RWPE2 (cell line): ENCODE measurements around the gene GNAL.

Source experiments
- ATAC-seq: fragments of 200-7000 bp; cut with Tn5 transposase; 3 replicates; pipeline ENCODE4 v1.9.1; 2021; ENCODE audit warnings: low read depth
- DNase-seq: peaks from one replicate; pipeline ENCODE4 v3.0.0-alpha.2; 2020; ENCODE audit warnings: low spot score
- H3K27ac ChIP-seq: fragments of 450-650 bp; 2 replicates; pipeline ENCODE4 v1.5.1; 2017; ENCODE audit warnings: mild to moderate bottlenecking; ENCODE audit not compliant: poor library complexity, severe bottlenecking
- H3K27me3 ChIP-seq: fragments of 250-450 bp; sonication (Bioruptor Pico); 2 replicates; pipeline ENCODE4 v1.5.1; 2021; ENCODE audit warnings: mild to moderate bottlenecking, moderate library complexity; ENCODE audit not compliant: insufficient read depth, poor library complexity, severe bottlenecking
- H3K36me3 ChIP-seq: fragments of 250-450 bp; sonication (Bioruptor Pico); 2 replicates; pipeline ENCODE4 v1.5.1; 2020; ENCODE audit warnings: low read depth, mild to moderate bottlenecking, moderate library complexity
- H3K4me1 ChIP-seq: fragments of 250-450 bp; sonication (Bioruptor Pico); 2 replicates; pipeline ENCODE4 v1.5.1; 2021; ENCODE audit warnings: mild to moderate bottlenecking, moderate library complexity; ENCODE audit not compliant: insufficient read depth, poor library complexity, severe bottlenecking
- H3K4me3 ChIP-seq: fragments of 250-450 bp; sonication (Bioruptor Pico); 2 replicates; pipeline ENCODE4 v1.5.1; 2021; ENCODE audit warnings: mild to moderate bottlenecking, moderate library complexity; ENCODE audit not compliant: severe bottlenecking
- H3K9me3 ChIP-seq: fragments of 250-450 bp; sonication (Bioruptor Pico); 2 replicates; pipeline ENCODE4 v1.5.1; 2021; ENCODE audit warnings: mild to moderate bottlenecking, moderate library complexity; ENCODE audit not compliant: severe bottlenecking
- TF ChIP-seq, protein P1 (sequence below): fragments of 450-650 bp; IDR thresholded peaks from one replicate; pipeline ENCODE4 v1.5.1; 2017; ENCODE audit warnings: mild to moderate bottlenecking, moderate library complexity; ENCODE audit not compliant: poor library complexity, severe bottlenecking

GNAL gene

DNA sequence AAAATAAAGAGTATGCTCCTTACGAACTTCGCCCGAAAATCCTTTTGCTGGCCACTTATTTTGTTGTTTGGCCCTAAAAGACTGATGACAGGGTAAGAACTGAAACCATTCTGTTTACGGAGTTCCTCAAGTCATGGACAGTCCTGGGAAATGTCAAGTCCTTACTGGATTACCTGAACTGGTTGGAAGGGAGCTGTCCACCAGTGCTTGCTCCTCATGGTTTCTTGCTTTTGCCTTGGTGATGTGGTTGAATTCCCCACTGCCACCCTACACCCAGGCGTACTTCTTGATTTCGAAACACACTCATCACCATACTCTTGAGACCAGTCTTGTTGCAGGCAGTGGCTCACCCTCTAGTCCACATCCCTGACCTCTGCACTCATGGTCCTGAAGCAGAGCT, 113.1 kb downstream of the GNAL start:
- ATAC-seq (no peak), DNase-seq (no peak)
- Histone ChIP-seq H3K4me3 (no peak overlapping the region), H3K27me3 (no peaks in the 10 kb centered on the region), H3K4me1 (no peaks in the 10 kb centered on the region), H3K9me3 (no peaks in the 10 kb centered on the region), H3K36me3 (no peaks in the 10 kb centered on the region), H3K27ac (no peak overlapping the region)
- TF ChIP-seq, protein P1, sequence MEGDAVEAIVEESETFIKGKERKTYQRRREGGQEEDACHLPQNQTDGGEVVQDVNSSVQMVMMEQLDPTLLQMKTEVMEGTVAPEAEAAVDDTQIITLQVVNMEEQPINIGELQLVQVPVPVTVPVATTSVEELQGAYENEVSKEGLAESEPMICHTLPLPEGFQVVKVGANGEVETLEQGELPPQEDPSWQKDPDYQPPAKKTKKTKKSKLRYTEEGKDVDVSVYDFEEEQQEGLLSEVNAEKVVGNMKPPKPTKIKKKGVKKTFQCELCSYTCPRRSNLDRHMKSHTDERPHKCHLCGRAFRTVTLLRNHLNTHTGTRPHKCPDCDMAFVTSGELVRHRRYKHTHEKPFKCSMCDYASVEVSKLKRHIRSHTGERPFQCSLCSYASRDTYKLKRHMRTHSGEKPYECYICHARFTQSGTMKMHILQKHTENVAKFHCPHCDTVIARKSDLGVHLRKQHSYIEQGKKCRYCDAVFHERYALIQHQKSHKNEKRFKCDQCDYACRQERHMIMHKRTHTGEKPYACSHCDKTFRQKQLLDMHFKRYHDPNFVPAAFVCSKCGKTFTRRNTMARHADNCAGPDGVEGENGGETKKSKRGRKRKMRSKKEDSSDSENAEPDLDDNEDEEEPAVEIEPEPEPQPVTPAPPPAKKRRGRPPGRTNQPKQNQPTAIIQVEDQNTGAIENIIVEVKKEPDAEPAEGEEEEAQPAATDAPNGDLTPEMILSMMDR = no peak

DNA sequence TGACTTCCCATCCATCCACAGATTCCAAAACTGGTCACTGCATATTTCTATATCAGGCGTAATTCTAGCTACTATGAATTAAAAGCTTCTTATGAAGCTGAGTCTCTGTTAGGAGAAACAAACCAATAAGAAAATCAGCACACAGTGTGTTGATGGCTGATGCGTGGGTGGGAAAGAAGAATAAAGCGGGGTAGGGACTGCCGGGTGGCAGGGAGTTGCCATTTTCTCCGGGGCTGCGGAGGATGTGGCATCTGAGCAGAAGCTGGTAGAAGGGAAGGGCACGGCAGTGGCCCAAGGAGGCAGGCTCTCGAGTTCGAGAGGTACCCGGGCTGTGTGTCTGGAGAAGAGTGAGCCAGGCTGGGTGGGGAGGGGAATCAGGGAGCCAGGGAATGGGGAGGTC, 113.5 kb downstream of the GNAL start:
- DNase-seq = no peak
- Histone ChIP-seq H3K4me1 (no peaks in the 10 kb centered on the region), H3K27ac (no peak overlapping the region), H3K27me3 (no peaks in the 10 kb centered on the region), H3K36me3 (no peaks in the 10 kb centered on the region), H3K9me3 (no peaks in the 10 kb centered on the region), H3K4me3 (no peak overlapping the region)
- ATAC-seq = no peak
- TF ChIP-seq, protein P1 = no peak

DNA sequence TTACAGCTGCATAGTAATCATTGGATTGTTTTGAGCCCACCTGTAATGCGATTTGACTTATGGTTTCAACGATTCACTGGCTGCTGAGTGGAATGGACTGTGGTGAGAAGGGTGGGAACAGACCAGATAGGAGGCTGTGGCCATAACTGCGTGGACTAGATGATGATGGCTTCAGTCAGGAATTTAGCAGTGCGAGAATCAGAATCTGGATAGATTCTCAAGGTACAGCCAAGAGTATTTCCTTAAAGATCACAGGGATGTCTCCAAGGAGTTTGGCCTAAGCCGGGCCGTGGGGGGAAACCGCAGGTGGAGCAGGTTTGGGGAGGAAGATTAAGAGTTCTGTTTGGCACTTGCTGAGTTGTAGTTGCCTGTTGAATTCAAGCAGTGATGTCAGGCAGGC, 118.2 kb downstream of the GNAL start:
- Histone ChIP-seq H3K27ac (no peak overlapping the region), H3K27me3 (no peaks in the 10 kb centered on the region), H3K36me3 (no peaks in the 10 kb centered on the region), H3K9me3 (no peaks in the 10 kb centered on the region), H3K4me1 (peaks cover 3% of the 10 kb centered on the region), H3K4me3 (no peak overlapping the region)
- TF ChIP-seq, protein P1 = no peak
- ATAC-seq = no peak
- DNase-seq = no peak

DNA sequence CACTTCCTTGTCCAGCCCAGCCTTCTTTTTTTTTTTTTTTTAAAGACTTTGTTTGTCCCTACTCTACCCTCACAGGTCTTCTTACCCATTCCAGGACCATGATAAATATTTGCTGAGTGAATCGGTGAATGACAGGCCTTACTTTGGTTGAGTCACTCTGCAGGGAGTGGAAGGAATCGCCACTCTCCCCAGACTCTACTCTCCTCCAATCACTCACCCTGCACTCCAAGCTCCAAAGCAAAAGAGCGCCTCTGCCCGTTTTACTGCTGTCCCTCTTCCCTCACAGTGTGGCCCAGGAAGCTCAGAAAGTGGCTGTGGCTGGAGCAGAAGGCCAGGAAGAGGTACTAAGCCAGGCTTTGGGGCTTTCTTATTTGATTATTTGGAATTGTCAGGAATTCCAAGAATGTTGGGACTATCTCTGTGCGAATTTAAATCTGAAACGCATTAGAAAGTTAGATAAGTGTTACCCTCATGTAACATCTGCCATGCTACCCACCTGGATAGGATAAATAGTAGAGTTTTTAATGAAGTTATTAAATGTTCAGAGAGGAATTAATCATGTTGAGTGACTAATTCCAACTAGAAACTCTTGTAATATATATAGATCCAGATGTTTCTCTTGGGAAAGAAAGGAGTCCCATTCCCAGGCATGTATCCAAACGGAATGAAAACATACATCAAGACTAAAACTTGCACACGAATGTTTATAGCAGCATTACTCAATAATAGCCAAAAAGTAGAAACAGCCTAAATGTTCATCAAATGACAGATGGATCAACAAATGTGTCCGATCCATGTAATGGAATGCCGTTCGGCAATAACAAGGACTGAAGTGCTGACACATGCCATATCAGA, 119.2 kb downstream of the GNAL start:
- ATAC-seq (peak; percentile 95), DNase-seq (no peak)
- peaks cover 3% of the 10 kb centered on the region for H3K4me1 ChIP-seq
- TF ChIP-seq, protein P1 = no peak
- H3K9me3 ChIP-seq = no peaks in the 10 kb centered on the region
- no peak overlapping the region for H3K4me3 ChIP-seq
- H3K36me3 ChIP-seq = no peaks in the 10 kb centered on the region
- no peak overlapping the region for H3K27ac ChIP-seq
- no peaks in the 10 kb centered on the region for H3K27me3 ChIP-seq

DNA sequence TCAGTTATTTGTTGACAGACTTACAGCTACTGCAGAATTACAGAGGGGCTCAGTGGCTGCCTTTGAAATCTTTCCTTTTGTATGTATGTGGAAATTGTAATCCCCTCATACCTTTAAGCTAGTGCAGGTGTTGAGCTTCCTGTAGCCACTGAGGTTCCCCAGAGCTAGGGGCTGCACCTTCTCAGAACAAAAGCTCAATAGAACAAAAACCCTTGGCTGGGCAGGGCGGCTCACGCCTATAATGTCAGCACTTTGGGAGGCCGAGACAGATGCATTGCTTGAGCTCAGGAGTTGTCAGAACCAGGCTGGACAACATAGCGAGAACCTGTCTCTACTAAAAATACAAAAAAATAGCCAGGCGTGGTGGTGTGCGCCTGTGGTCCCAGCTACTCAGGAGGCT, 120.8 kb downstream of the GNAL start:
- ATAC-seq (no peak), DNase-seq (no peak)
- Histone ChIP-seq H3K27me3 (no peaks in the 10 kb centered on the region), H3K9me3 (no peaks in the 10 kb centered on the region), H3K36me3 (no peaks in the 10 kb centered on the region), H3K27ac (no peak overlapping the region), H3K4me3 (no peak overlapping the region), H3K4me1 (peaks cover 3% of the 10 kb centered on the region)
- TF ChIP-seq, protein P1 = no peak
